Body of pancreas (tissue), 4 donors: ENCODE measurements around the gene TNFSF4. TPM values are rescaled to one million over a fixed set of nuclear protein-coding genes. Genes with fewer than 3 reads are reported as not detected.
"Not testable (repeated sequence)": the region's sequence is repeated elsewhere in the genome, so short reads cannot be mapped to it uniquely, and the experiment has no call there.

Source experiments
- ATAC-seq: fragments of 150-250 bp; one replicate; pipeline ENCODE4 v1.9.1; 2016
- DNase-seq, 4 donors: peaks; one replicate each; pipeline ENCODE4 v3.0.0-alpha.2; 2019
- H3K27ac ChIP-seq, 4 donors: fragments of 200-600 bp; sonication (generic); 1 replicate in 3 of 4; 2 replicates in 1 of 4; pipeline versions ENCODE4 v1.5.1 to v1.6.1; 2016 to 2019; ENCODE audit warnings: mild to moderate bottlenecking in 1 of 4, mixed read lengths in 1 of 4, moderate library complexity in 1 of 4
- H3K27me3 ChIP-seq, 2 donors: fragments of 200-600 bp; sonication (generic); one replicate each; pipeline ENCODE4 v1.6.0; 2016; ENCODE audit warnings: mild to moderate bottlenecking in 1 of 2
- H3K36me3 ChIP-seq, 2 donors: fragments of 200-600 bp; sonication (generic); replicated peaks in 1 of 2; 2 replicates each; pipeline ENCODE4 v1.5.1; 2016; ENCODE audit warnings: low read depth in 2 of 2; ENCODE audit not compliant: insufficient read depth in 1 of 2
- H3K4me1 ChIP-seq: fragments of 200-600 bp; sonication (generic); one replicate; pipeline ENCODE4 v1.6.0; 2016
- H3K4me3 ChIP-seq, 2 donors: fragments of 200-600 bp; sonication (generic); 1 replicate in 1 of 2; 2 replicates in 1 of 2; pipeline ENCODE4 v1.5.1; 2016 to 2019
- H3K9me3 ChIP-seq, 3 donors: fragments of 200-600 bp; sonication (generic); 1 replicate in 2 of 3; 2 replicates in 1 of 3; pipeline ENCODE4 v1.5.1; 2016
- CTCF ChIP-seq, 7 experiments: fragments of 450-650 bp in 4 of 7; fragments of 200-600 bp in 3 of 7; sonication (generic) in 3 of 7; IDR thresholded peaks; one replicate each; pipeline ENCODE4 v1.5.1; 2016 to 2019; ENCODE audit warnings: antibody characterized with exemption in 7 of 7
- POLR2A ChIP-seq, 3 donors: fragments of 450-650 bp; IDR thresholded peaks; one replicate each; pipeline ENCODE4 v1.6.1; 2016; ENCODE audit warnings: antibody characterized with exemption in 3 of 3, mild to moderate bottlenecking in 2 of 3
- WGBS, 2 donors: methylation state at CpG; one replicate each; pipeline ENCODE4 v1.1.5; 2017; 5-methylcytosine and 5-hydroxymethylcytosine counted together
- intact Hi-C: fragments of 100-400 bp; cut with DNase I; formaldehyde crosslinking; loops from one replicate; pipeline ENCODE4 v1.15.1; 2023
- total RNA-seq, 2 donors: library from RNA; depleted of rRNA; stranded (reverse); fragments of >200 nt; gene quantifications; one replicate each; pipeline ENCODE4 v1.1.0, GENCODE V29; 2016

TNFSF4 gene
- total RNA-seq, 2 donors from 2014 or later = 1.3 TPM; not detected in 1

DNA sequence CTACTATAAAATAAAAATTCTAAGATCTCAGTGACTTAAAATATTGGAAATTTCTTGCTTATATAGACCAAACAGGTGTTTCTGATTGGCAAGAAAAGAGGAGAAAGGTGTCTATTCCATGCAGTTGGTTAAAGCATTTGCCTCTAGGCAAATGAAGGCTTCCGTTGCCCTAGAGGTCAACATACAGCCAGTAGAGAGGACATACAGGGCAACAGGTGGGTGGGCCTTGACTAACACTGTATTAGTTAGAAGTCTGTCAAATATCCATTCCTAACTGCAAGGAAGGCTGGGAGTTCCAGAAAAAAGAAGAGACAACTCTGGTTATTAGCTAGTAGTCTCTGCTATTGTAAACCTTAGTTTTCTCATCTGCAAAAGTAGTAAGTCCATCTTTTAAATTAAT, 43.0 kb downstream of the TNFSF4 start:
- Histone ChIP-seq H3K27ac (no peak overlapping the region), H3K36me3 (no peaks in the 10 kb centered on the region), H3K4me1 (no peaks in the 10 kb centered on the region), H3K27me3 (no peaks in the 10 kb centered on the region), H3K4me3 (no peak overlapping the region), H3K9me3 (no peaks in the 10 kb centered on the region)
- intact Hi-C loops = no loop called here
- DNase-seq = no peak
- no peak for TF ChIP-seq CTCF (IDR thresholded peaks at IDR 0.05)
- no peak for TF ChIP-seq POLR2A (IDR thresholded peaks at IDR 0.05)
- 96 to 100% methylated on average over 1 of the region's 1 CpG for WGBS, 2 donors
- no peak for ATAC-seq

- H3K27ac ChIP-seq = no peak overlapping the region
- DNase-seq = no peak
- no peak overlapping the region for H3K4me3 ChIP-seq
- no peak for ATAC-seq
- intact Hi-C loops = no loop called here
- no peak for TF ChIP-seq CTCF (IDR thresholded peaks at IDR 0.05)
- no peak for TF ChIP-seq POLR2A (IDR thresholded peaks at IDR 0.05)
- H3K4me1 ChIP-seq = no peaks in the 10 kb centered on the region
- no peaks in the 10 kb centered on the region for H3K27me3 ChIP-seq
- WGBS, 2 donors = 91 to 96% methylated on average over 2 of the region's 2 CpGs
- no peaks in the 10 kb centered on the region for H3K9me3 ChIP-seq
- no peaks in the 10 kb centered on the region for H3K36me3 ChIP-seq
These were observed 43.9 kb downstream of the TNFSF4 start for GRCh38 chr1:173163222-173163621.

GRCh38 chr1:173162601-173163000, 44.5 kb downstream of the TNFSF4 start:
- H3K27me3 ChIP-seq = no peaks in the 10 kb centered on the region
- 92 to 100% methylated on average over 1 of the region's 1 CpG for WGBS, 2 donors
- no peaks in the 10 kb centered on the region for H3K36me3 ChIP-seq
- DNase-seq (no peak), ATAC-seq (no peak)
- H3K27ac ChIP-seq = no peak overlapping the region
- no peaks in the 10 kb centered on the region for H3K9me3 ChIP-seq
- no peaks in the 10 kb centered on the region for H3K4me1 ChIP-seq
- no peak overlapping the region for H3K4me3 ChIP-seq
- intact Hi-C loops = no loop called here
- no peak for TF ChIP-seq POLR2A (IDR thresholded peaks at IDR 0.05)
- no peak for TF ChIP-seq CTCF (IDR thresholded peaks at IDR 0.05)

GRCh38 chr1:173161510-173162221, 45.5 kb downstream of the TNFSF4 start:
- Histone ChIP-seq H3K4me3 (no peak overlapping the region), H3K9me3 (no peaks in the 10 kb centered on the region), H3K27me3 (no peaks in the 10 kb centered on the region), H3K4me1 (no peaks in the 10 kb centered on the region), H3K36me3 (no peaks in the 10 kb centered on the region), H3K27ac (no peak overlapping the region)
- WGBS, 2 donors = 70 to 77% methylated on average over 3 of the region's 3 CpGs
- ATAC-seq = no peak
- TF ChIP-seq CTCF (IDR thresholded peaks at IDR 0.05) (no peak), POLR2A (IDR thresholded peaks at IDR 0.05) (no peak)
- DNase-seq = no peak
- intact Hi-C loops = no loop called here

GRCh38 chr1:173153964-173154363, 53.2 kb downstream of the TNFSF4 start:
- DNase-seq = not testable (repeated sequence)

More at GRCh38 chr1:173153964-173154363, 53.2 kb downstream of the TNFSF4 start:
- H3K9me3 ChIP-seq, ATAC-seq, intact Hi-C loops, H3K27ac ChIP-seq, H3K27me3 ChIP-seq, H3K4me1 ChIP-seq, H3K4me3 ChIP-seq, H3K36me3 ChIP-seq: not testable (repeated sequence)
- WGBS, 2 donors = 81 to 90% methylated on average over 9 of the region's 9 CpGs
